HEK293T (cell line): Measurements from ENCODE around the gene SRPX2.

ENCODE experiments used
- BHLHE40 ChIP-seq: fragments of 450-650 bp; IDR thresholded peaks from 2 replicates; pipeline ENCODE4 v1.6.1; 2016; ENCODE audit warnings: mild to moderate bottlenecking, moderate library complexity, borderline replicate concordance
- FOXK2 ChIP-seq: fragments of 450-650 bp; IDR thresholded peaks from 2 replicates; pipeline ENCODE4 v1.6.1; 2016; ENCODE audit warnings: mild to moderate bottlenecking
- FOXM1 ChIP-seq: fragments of 450-650 bp; IDR thresholded peaks from 2 replicates; pipeline ENCODE4 v1.6.1; 2017; ENCODE audit warnings: mild to moderate bottlenecking, borderline replicate concordance
- HDGF ChIP-seq: fragments of 450-650 bp; IDR thresholded peaks from 2 replicates; pipeline ENCODE4 v1.6.1; 2017; ENCODE audit warnings: antibody characterized with exemption, borderline replicate concordance

DNA sequence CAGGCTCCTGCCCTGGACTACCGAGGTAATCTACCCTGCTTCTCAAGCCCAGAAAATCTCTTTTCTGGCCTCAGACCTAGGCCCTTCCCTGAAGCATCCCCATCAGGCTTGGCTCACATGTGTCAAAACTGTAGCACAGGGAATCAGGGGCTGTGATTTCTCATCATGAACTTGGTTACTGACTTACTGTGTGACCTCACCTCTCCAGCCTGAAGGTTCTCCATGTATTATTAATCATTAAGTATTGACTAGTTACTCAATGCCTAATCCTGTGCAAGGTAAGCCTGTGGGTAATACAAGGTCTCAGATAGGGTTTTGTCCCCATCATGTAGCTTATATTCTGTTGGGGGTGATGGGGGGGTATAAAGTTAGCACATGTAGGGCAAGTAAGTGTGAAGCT lies 6.8 kb downstream of the SRPX2 start:
- TF ChIP-seq HDGF, result no peak
- TF ChIP-seq BHLHE40, result no peak
- TF ChIP-seq FOXM1, result no peak
- no peak for TF ChIP-seq FOXK2
